ENCODE data around the gene TTC13.
A peak's percentile ranks its signal among the peaks of the same experiment; 100 is the strongest.

Gene TTC13

GRCh38 chr1:230950404-230950803 lies 28.3 kb downstream of the TTC13 start:
- TF ChIP-seq, protein P1, sequence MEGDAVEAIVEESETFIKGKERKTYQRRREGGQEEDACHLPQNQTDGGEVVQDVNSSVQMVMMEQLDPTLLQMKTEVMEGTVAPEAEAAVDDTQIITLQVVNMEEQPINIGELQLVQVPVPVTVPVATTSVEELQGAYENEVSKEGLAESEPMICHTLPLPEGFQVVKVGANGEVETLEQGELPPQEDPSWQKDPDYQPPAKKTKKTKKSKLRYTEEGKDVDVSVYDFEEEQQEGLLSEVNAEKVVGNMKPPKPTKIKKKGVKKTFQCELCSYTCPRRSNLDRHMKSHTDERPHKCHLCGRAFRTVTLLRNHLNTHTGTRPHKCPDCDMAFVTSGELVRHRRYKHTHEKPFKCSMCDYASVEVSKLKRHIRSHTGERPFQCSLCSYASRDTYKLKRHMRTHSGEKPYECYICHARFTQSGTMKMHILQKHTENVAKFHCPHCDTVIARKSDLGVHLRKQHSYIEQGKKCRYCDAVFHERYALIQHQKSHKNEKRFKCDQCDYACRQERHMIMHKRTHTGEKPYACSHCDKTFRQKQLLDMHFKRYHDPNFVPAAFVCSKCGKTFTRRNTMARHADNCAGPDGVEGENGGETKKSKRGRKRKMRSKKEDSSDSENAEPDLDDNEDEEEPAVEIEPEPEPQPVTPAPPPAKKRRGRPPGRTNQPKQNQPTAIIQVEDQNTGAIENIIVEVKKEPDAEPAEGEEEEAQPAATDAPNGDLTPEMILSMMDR (IDR thresholded peaks at IDR 0.05; ENCODE audit: low read depth, low read length), result no peak

DNA sequence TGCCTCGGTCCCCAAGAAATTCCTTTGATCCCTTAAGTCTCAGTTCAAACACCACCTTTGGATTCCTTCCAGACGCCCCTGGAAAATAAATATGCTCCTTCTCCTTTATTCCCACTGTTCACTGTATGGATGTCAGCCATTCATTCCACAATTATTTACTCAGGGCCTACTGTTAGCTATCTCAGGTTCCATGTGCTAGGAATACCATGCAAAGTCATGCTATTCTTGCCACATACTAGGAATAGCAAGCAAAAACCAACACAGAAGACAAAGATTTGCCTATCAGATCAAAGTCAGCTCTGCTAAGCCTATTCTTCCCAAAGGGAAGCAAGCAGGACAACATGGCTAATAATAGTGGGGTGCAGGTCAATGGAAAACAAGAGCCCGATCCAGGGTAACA lies 29.8 kb downstream of the TTC13 start:
- no peak for DNase-seq (ENCODE audit: low read depth in 2 of 2)
- TF ChIP-seq, protein P1 (IDR thresholded peaks at IDR 0.05; ENCODE audit: low read depth, low read length), result no peak
- H3K4me3 ChIP-seq (replicated peaks in 1 of 2; ENCODE audit: low read depth in 2 of 2, low read length in 2 of 2), result no peak overlapping the region

More at GRCh38 chr1:230950404-230950803, 28.3 kb downstream of the TTC13 start:
- no peak for DNase-seq (ENCODE audit: low read depth in 2 of 2)
- H3K4me3 ChIP-seq (replicated peaks in 1 of 2; ENCODE audit: low read depth in 2 of 2, low read length in 2 of 2), result no peak overlapping the region

GRCh38 chr1:230948301-230948700 lies 30.4 kb downstream of the TTC13 start:
- H3K4me3 ChIP-seq (replicated peaks in 1 of 2; ENCODE audit: low read depth in 2 of 2, low read length in 2 of 2), result no peak overlapping the region
- DNase-seq (ENCODE audit: low read depth in 2 of 2), result no peak
- TF ChIP-seq, protein P1 (IDR thresholded peaks at IDR 0.05; ENCODE audit: low read depth, low read length), result no peak

- TF ChIP-seq, protein P1 (IDR thresholded peaks at IDR 0.05; ENCODE audit: low read depth, low read length), result no peak
- no peak for DNase-seq (ENCODE audit: low read depth in 2 of 2)
These were observed 35.5 kb downstream of the TTC13 start for GRCh38 chr1:230943048-230943593.

DNA sequence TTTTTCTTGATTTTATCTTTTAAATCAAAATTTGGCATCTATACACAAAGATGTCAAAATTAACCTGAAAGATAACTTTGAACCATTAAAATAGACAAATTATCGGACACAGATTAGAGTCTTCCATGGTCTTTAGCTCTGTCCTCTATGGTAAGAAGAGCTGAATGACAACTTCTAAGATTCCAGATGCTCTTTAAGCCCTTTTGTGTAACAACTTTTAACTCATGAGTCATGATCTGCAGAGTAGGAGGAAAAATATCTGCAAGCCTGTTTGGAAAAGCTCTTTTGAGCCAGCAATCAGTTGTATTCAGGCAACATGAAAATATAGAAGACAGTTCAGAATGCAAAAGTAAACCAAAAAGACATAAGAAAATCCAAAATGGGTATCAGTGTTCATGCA lies 37.8 kb downstream of the TTC13 start:
- peak; percentile 6 to 23 for DNase-seq (ENCODE audit: low read depth in 2 of 2)
- TF ChIP-seq, protein P1 (IDR thresholded peaks at IDR 0.05; ENCODE audit: low read depth, low read length), result no peak
- H3K4me3 ChIP-seq (replicated peaks in 1 of 2; ENCODE audit: low read depth in 2 of 2, low read length in 2 of 2), result no peak overlapping the region

More at GRCh38 chr1:230943048-230943593, 35.5 kb downstream of the TTC13 start:
- H3K4me3 ChIP-seq (replicated peaks in 1 of 2; ENCODE audit: low read depth in 2 of 2, low read length in 2 of 2), result no peak overlapping the region

DNA sequence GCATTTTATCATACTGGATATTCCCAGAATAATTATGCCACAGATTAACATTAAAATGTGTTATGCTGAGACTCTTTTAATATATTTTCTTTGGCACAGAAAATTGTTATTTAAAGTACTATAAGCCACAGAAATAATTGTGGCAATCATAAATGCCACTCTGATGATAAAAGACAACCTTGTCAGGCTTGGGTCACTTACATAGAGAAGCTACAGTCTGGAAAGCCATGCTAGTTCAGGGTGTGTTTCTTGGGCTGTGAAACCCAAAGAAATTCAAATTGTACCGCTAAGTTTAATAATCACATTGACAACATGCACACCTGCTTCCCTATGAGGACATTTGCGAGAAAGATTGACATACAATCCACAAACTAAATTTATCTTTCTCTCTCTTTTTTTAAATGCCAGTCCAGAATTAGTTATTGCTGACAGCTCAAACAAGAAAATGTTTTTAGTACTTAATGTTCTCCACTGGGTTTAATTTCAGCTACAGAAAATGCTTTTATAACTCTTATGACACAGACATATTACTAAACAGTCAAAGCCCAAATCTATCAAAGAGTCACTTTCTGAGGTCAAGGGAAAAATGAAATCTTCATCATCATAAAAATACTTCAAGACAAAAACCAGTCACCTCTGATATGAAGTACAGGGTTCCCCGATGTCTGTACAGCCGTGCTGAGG lies 38.7 kb downstream of the TTC13 start:
- TF ChIP-seq, protein P1 (IDR thresholded peaks at IDR 0.05; ENCODE audit: low read depth, low read length), result no peak
- no peak for DNase-seq (ENCODE audit: low read depth in 2 of 2)
- no peak overlapping the region for H3K4me3 ChIP-seq (replicated peaks in 1 of 2; ENCODE audit: low read depth in 2 of 2, low read length in 2 of 2)

Measured in cardiac fibroblast (primary cell).